Panc1 (cell line): ENCODE data around the gene MANEAL.

Source experiments
- CTCF ChIP-seq: fragments of 450-650 bp; IDR thresholded peaks from 2 replicates; pipeline ENCODE4 v1.5.1; 2017; ENCODE audit warnings: mild to moderate bottlenecking
- POLR2AphosphoS5 ChIP-seq: IDR thresholded peaks from 2 replicates; pipeline ENCODE4 v1.6.1; 2012; ENCODE audit warnings: mild to moderate bottlenecking, low read depth, low read length, moderate library complexity
- SIN3A ChIP-seq: IDR thresholded peaks from 2 replicates; pipeline ENCODE4 v1.6.1; 2012; ENCODE audit warnings: low read depth, mild to moderate bottlenecking, low read length, moderate library complexity, borderline replicate concordance; ENCODE audit not compliant: insufficient read depth

- TF ChIP-seq CTCF (no peak), POLR2AphosphoS5 (no peak), SIN3A (no peak)
These were observed 38.2 kb downstream of the MANEAL start for GRCh38 chr1:37831809-37832208.
